B cell (primary cell): ENCODE data around the gene PIK3C3. TPM values are rescaled to one million over a fixed set of nuclear protein-coding genes. Genes with fewer than 3 reads are reported as not detected.

Experiments used
- ATAC-seq: fragments of 200-7000 bp; cut with Tn5 transposase; one replicate; pipeline ENCODE4 v1.10.0; 2021; ENCODE audit warnings: low read depth, mild to moderate bottlenecking, moderate number of reproducible peaks, moderate library complexity
- CTCF ChIA-PET: fragments of 350-600 bp; sonication (Branson Sonifier 250); formaldehyde crosslinking; loops from one replicate; lab custom pipeline; 2021; ENCODE audit warnings: antibody characterized with exemption, inconsistent platforms; lab: Charles Lee
- POLR2A ChIA-PET: fragments of 350-600 bp; sonication (Branson Sonifier 250); formaldehyde crosslinking; loops from one replicate; lab custom pipeline; 2021; ENCODE audit warnings: antibody characterized with exemption; lab: Charles Lee
- DNase-seq: peaks from one replicate; pipeline ENCODE4 v3.0.0; 2013
- H2AFZ ChIP-seq: 2 replicates; pipeline ENCODE4 v1.6.1; 2012; ENCODE audit warnings: mild to moderate bottlenecking, low read depth, low read length; ENCODE audit not compliant: insufficient read depth, poor library complexity, severe bottlenecking
- H3K27ac ChIP-seq, 2 donors: 1 replicate in 1 of 2; 2 replicates in 1 of 2; pipeline ENCODE4 v1.5.1; 2012 to 2013; ENCODE audit warnings: low read length in 2 of 2, mild to moderate bottlenecking in 2 of 2, moderate library complexity in 1 of 2
- H3K27me3 ChIP-seq, 4 experiments: fragments of 200-600 bp in 1 of 4; sonication (generic) in 1 of 4; replicated peaks in 1 of 4; 1 replicate in 2 of 4; 2 replicates in 2 of 4; pipeline versions ENCODE4 v1.6.1 to v1.7.0; 2013 to 2016; ENCODE audit warnings: low read length in 3 of 4, mild to moderate bottlenecking in 2 of 4, mixed read lengths in 1 of 4, moderate library complexity in 1 of 4; ENCODE audit not compliant: insufficient read depth in 4 of 4, control insufficient read depth in 3 of 4; ENCODE audit errors: control extremely low read depth in 1 of 4
- H3K36me3 ChIP-seq, 2 experiments: replicated peaks in 1 of 2; 1 replicate in 1 of 2; 2 replicates in 1 of 2; pipeline versions ENCODE4 v1.6.1 to v1.7.1; 2013; ENCODE audit warnings: low read length in 1 of 2; ENCODE audit not compliant: insufficient read depth in 2 of 2, control insufficient read depth in 1 of 2; ENCODE audit errors: control extremely low read depth in 1 of 2, extremely low read depth in 1 of 2
- H3K4me1 ChIP-seq, 2 donors: fragments of 200-600 bp in 1 of 2; sonication (generic) in 1 of 2; 1 replicate in 1 of 2; 2 replicates in 1 of 2; pipeline versions ENCODE4 v1.5.1 to v1.6.1; 2013 to 2017; ENCODE audit warnings: low read length in 2 of 2; ENCODE audit not compliant: control insufficient read depth in 2 of 2, insufficient read depth in 2 of 2
- H3K4me2 ChIP-seq: replicated peaks from 2 replicates; pipeline ENCODE3; 2012; ENCODE audit warnings: mild to moderate bottlenecking, low read depth, low read length; ENCODE audit not compliant: poor library complexity, severe bottlenecking
- H3K4me3 ChIP-seq, 5 experiments: fragments of 200-600 bp in 1 of 5; sonication (generic) in 1 of 5; 1 replicate in 3 of 5; 2 replicates in 2 of 5; pipeline versions ENCODE4 v1.5.1 to v1.7.0; 2011 to 2016; ENCODE audit warnings: low read length in 4 of 5, mild to moderate bottlenecking in 4 of 5, low read depth in 2 of 5, control low read depth in 1 of 5, moderate library complexity in 1 of 5; ENCODE audit not compliant: insufficient read depth in 1 of 5; ENCODE audit errors: control extremely low read depth in 1 of 5, extremely low read depth in 1 of 5
- H3K79me2 ChIP-seq: fragments of 200-600 bp; sonication (generic); one replicate; pipeline ENCODE4 v1.6.0; 2016; ENCODE audit warnings: low read length; ENCODE audit not compliant: control insufficient read depth, insufficient read depth
- H3K9ac ChIP-seq: fragments of 200-600 bp; sonication (generic); 2 replicates; pipeline ENCODE4 v1.6.1; 2017; ENCODE audit warnings: mild to moderate bottlenecking, low read length, moderate library complexity
- H3K9me3 ChIP-seq, 3 donors: one replicate each; pipeline versions ENCODE4 v1.6.1 to v1.7.1; 2013; ENCODE audit warnings: low read length in 2 of 3; ENCODE audit not compliant: control insufficient read depth in 2 of 3, insufficient read depth in 1 of 3; ENCODE audit errors: control extremely low read depth in 1 of 3
- H4K20me1 ChIP-seq: 2 replicates; pipeline ENCODE4 v1.6.0; 2012; ENCODE audit warnings: mild to moderate bottlenecking, low read length; ENCODE audit not compliant: insufficient read depth, control insufficient read depth, poor library complexity, severe bottlenecking
- H3K27ac Mint-ChIP-seq: one replicate; pipeline ENCODE4 v1.8.0; 2021; ENCODE audit warnings: mixed read lengths
- H3K27me3 Mint-ChIP-seq: one replicate; pipeline ENCODE4 v1.8.0; 2021; ENCODE audit warnings: mixed read lengths
- H3K4me1 Mint-ChIP-seq: one replicate; pipeline ENCODE4 v1.8.0; 2021; ENCODE audit warnings: mixed read lengths
- H3K4me3 Mint-ChIP-seq: one replicate; pipeline ENCODE4 v1.8.0; 2021; ENCODE audit warnings: mixed read lengths
- H3K9me3 Mint-ChIP-seq: one replicate; pipeline ENCODE4 v1.8.0; 2022; ENCODE audit warnings: mixed read lengths; ENCODE audit not compliant: insufficient read depth
- CTCF ChIP-seq: fragments of 200-600 bp; IDR thresholded peaks from one replicate; pipeline ENCODE4 v1.8.0; 2022; ENCODE audit warnings: antibody characterized with exemption, mild to moderate bottlenecking
- EZH2 ChIP-seq: IDR thresholded peaks from 2 replicates; pipeline ENCODE4 v1.6.1; 2012; ENCODE audit warnings: borderline replicate concordance, low read depth, mild to moderate bottlenecking, moderate library complexity, low read length; ENCODE audit not compliant: insufficient read depth, poor library complexity, severe bottlenecking
- WGBS: methylation state at CpG from one replicate; pipeline ENCODE4 v1.1.5; 2013; ENCODE audit warnings: missing lambda C conversion rate; ENCODE audit not compliant: insufficient coverage; 5-methylcytosine and 5-hydroxymethylcytosine counted together
- intact Hi-C: fragments of 100-400 bp; cut with micrococcal nuclease; formaldehyde crosslinking; loops from one replicate; pipeline ENCODE4 v1.10.0; 2022
- polyA plus RNA-seq: library from polyadenylated mRNA; depleted of rRNA; stranded (reverse); fragments of >200 nt; gene quantifications from 2 replicates; pipeline ENCODE4 v1.2.3, GENCODE V29; 2012
- total RNA-seq, 2 donors: library from RNA; stranded (reverse); fragments of 120-200 nt in 1 of 2; gene quantifications; 1 replicate in 1 of 2; 2 replicates in 1 of 2; pipeline versions ENCODE4 v1.2.3 to v1.2.4, GENCODE V29; 2013 to 2022

Gene PIK3C3
- total and polyA plus RNA-seq, 2 donors (not counting 1 experiment from before 2014, with no cell fraction given), result 13.3 to 87.9 TPM

- no peak for DNase-seq
- Histone ChIP-seq H3K9me3 (no peaks in the 10 kb centered on the region), H3K9ac (no peak overlapping the region), H2AFZ (no peak overlapping the region), H4K20me1 (no peaks in the 10 kb centered on the region), H3K4me1 (no peaks in the 10 kb centered on the region), H3K4me2 (no peak overlapping the region), H3K27ac (no peak overlapping the region), H3K27me3 (no peaks in the 10 kb centered on the region), H3K79me2 (no peaks in the 10 kb centered on the region), H3K36me3 (no peaks in the 10 kb centered on the region), H3K4me3 (no peak overlapping the region)
- no peaks in the 10 kb centered on the region for H3K4me1 Mint-ChIP-seq
- CTCF ChIA-PET, result interaction anchor here (0.7 to 1.4 kb wide), 3 partner anchors 17 to 78 kb away, joined by 3 to 6 read pairs (median 5); no protein-coding TSS in a partner anchor
- no peaks in the 10 kb centered on the region for H3K9me3 Mint-ChIP-seq
- 75% methylated on average over 10 of the region's 12 CpGs for WGBS
- no peaks in the 10 kb centered on the region for H3K27me3 Mint-ChIP-seq
- POLR2A ChIA-PET, result no interaction called here
- TF ChIP-seq EZH2 (no peak), CTCF (no peak)
- no peak overlapping the region for H3K4me3 Mint-ChIP-seq
- intact Hi-C loops, result no loop called here
- ATAC-seq, result no peak
- no peak overlapping the region for H3K27ac Mint-ChIP-seq
These were observed 176.3 kb downstream of the PIK3C3 start for GRCh38 chr18:42131066-42131929.

GRCh38 chr18:42131930-42132244, 176.9 kb downstream of the PIK3C3 start:
- Histone ChIP-seq H3K4me3 (no peak overlapping the region), H3K4me2 (no peak overlapping the region), H3K27me3 (no peaks in the 10 kb centered on the region), H3K9ac (no peak overlapping the region), H3K36me3 (no peaks in the 10 kb centered on the region), H3K4me1 (no peaks in the 10 kb centered on the region), H3K27ac (no peak overlapping the region), H3K79me2 (no peaks in the 10 kb centered on the region), H2AFZ (no peak overlapping the region), H4K20me1 (no peaks in the 10 kb centered on the region), H3K9me3 (no peaks in the 10 kb centered on the region)
- H3K4me3 Mint-ChIP-seq, result no peak overlapping the region
- WGBS, result 97% methylated on average over 2 of the region's 2 CpGs
- no peaks in the 10 kb centered on the region for H3K27me3 Mint-ChIP-seq
- H3K4me1 Mint-ChIP-seq, result no peaks in the 10 kb centered on the region
- DNase-seq (no peak), ATAC-seq (no peak)
- no peaks in the 10 kb centered on the region for H3K9me3 Mint-ChIP-seq
- ChIA-PET POLR2A (no interaction called here), CTCF (interaction anchor here (0.7 to 1.1 kb wide), 2 partner anchors 18 to 78 kb away, joined by 3 to 5 read pairs; no protein-coding TSS in a partner anchor)
- TF ChIP-seq CTCF (no peak), EZH2 (no peak)
- H3K27ac Mint-ChIP-seq, result no peak overlapping the region
- intact Hi-C loops, result no loop called here
